HL-60 (cell line): Measurements from ENCODE around the gene OSBPL5.

ENCODE experiments used
- GABPA ChIP-seq: IDR thresholded peaks from 2 replicates; pipeline ENCODE4 v1.6.1; 2012; ENCODE audit warnings: low read depth
- POLR2AphosphoS5 ChIP-seq: IDR thresholded peaks from 2 replicates; pipeline ENCODE4 v1.6.1; 2012; ENCODE audit warnings: low read depth
- SPI1 ChIP-seq: IDR thresholded peaks from 2 replicates; pipeline ENCODE4 v1.6.1; 2012; ENCODE audit warnings: low read depth, mild to moderate bottlenecking, borderline replicate concordance
- TF ChIP-seq, protein P1 (sequence below): IDR thresholded peaks from one replicate; pipeline ENCODE4 v1.5.1; 2011; ENCODE audit warnings: low read length, control low read depth, inconsistent platforms; ENCODE audit not compliant: insufficient read depth
- TF ChIP-seq, protein P2 (sequence below): IDR thresholded peaks from 2 replicates; pipeline ENCODE4 v1.6.1; 2012; ENCODE audit warnings: low read depth; ENCODE audit not compliant: insufficient replicate concordance

DNA sequence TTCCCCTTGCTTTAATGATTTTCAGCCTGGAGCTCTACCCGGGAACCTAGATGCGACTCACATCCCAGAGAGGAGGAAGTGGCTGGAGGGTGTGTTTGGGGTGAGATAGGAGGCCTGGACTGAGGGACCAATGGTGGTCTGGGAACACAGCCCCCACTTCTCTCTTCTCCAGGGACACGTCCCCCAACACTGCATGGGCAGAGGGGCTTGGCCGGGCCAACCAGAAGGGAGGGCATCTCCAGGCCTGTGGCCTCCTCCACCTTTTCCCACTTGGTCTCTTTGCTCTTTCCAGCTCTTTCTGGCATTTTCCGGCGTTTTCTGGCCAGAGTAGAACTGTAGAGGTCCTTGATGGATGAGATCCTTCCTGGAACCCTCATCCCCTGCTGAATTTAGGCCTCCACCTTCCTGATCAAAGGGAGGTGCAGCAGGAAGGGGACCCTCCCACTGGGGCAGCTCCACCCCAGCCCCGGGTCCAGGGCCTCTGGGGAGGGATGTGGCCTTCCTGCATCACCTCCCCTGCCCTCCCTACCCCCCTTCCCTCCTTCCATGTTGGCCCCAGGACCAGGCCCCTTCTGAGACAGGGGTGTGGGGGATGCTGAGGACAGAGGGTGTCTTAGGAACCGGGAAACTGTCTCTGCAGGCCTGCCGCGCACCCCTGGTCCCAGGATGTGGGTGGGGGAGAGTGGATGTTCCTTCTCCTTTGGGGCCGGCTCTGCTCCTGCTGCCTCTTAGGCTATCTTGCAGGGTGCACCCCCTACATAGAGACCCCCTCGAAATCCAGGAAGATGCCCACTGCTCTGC lies 29.1 kb upstream of the OSBPL5 start:
- TF ChIP-seq, protein P1, sequence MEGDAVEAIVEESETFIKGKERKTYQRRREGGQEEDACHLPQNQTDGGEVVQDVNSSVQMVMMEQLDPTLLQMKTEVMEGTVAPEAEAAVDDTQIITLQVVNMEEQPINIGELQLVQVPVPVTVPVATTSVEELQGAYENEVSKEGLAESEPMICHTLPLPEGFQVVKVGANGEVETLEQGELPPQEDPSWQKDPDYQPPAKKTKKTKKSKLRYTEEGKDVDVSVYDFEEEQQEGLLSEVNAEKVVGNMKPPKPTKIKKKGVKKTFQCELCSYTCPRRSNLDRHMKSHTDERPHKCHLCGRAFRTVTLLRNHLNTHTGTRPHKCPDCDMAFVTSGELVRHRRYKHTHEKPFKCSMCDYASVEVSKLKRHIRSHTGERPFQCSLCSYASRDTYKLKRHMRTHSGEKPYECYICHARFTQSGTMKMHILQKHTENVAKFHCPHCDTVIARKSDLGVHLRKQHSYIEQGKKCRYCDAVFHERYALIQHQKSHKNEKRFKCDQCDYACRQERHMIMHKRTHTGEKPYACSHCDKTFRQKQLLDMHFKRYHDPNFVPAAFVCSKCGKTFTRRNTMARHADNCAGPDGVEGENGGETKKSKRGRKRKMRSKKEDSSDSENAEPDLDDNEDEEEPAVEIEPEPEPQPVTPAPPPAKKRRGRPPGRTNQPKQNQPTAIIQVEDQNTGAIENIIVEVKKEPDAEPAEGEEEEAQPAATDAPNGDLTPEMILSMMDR: no peak
- TF ChIP-seq GABPA (no peak), POLR2AphosphoS5 (no peak), SPI1 (no peak)
- TF ChIP-seq, protein P2, sequence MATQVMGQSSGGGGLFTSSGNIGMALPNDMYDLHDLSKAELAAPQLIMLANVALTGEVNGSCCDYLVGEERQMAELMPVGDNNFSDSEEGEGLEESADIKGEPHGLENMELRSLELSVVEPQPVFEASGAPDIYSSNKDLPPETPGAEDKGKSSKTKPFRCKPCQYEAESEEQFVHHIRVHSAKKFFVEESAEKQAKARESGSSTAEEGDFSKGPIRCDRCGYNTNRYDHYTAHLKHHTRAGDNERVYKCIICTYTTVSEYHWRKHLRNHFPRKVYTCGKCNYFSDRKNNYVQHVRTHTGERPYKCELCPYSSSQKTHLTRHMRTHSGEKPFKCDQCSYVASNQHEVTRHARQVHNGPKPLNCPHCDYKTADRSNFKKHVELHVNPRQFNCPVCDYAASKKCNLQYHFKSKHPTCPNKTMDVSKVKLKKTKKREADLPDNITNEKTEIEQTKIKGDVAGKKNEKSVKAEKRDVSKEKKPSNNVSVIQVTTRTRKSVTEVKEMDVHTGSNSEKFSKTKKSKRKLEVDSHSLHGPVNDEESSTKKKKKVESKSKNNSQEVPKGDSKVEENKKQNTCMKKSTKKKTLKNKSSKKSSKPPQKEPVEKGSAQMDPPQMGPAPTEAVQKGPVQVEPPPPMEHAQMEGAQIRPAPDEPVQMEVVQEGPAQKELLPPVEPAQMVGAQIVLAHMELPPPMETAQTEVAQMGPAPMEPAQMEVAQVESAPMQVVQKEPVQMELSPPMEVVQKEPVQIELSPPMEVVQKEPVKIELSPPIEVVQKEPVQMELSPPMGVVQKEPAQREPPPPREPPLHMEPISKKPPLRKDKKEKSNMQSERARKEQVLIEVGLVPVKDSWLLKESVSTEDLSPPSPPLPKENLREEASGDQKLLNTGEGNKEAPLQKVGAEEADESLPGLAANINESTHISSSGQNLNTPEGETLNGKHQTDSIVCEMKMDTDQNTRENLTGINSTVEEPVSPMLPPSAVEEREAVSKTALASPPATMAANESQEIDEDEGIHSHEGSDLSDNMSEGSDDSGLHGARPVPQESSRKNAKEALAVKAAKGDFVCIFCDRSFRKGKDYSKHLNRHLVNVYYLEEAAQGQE: no peak
